RWPE2 (cell line): ENCODE results near the gene CAPN9.

ENCODE experiments used
- ATAC-seq: fragments of 200-7000 bp; cut with Tn5 transposase; 3 replicates; pipeline ENCODE4 v1.9.1; 2021; ENCODE audit warnings: low read depth
- DNase-seq: peaks from one replicate; pipeline ENCODE4 v3.0.0-alpha.2; 2020; ENCODE audit warnings: low spot score
- H3K27ac ChIP-seq: fragments of 450-650 bp; 2 replicates; pipeline ENCODE4 v1.5.1; 2017; ENCODE audit warnings: mild to moderate bottlenecking; ENCODE audit not compliant: poor library complexity, severe bottlenecking
- H3K27me3 ChIP-seq: fragments of 250-450 bp; sonication (Bioruptor Pico); 2 replicates; pipeline ENCODE4 v1.5.1; 2021; ENCODE audit warnings: mild to moderate bottlenecking, moderate library complexity; ENCODE audit not compliant: insufficient read depth, poor library complexity, severe bottlenecking
- H3K36me3 ChIP-seq: fragments of 250-450 bp; sonication (Bioruptor Pico); 2 replicates; pipeline ENCODE4 v1.5.1; 2020; ENCODE audit warnings: low read depth, mild to moderate bottlenecking, moderate library complexity
- H3K4me1 ChIP-seq: fragments of 250-450 bp; sonication (Bioruptor Pico); 2 replicates; pipeline ENCODE4 v1.5.1; 2021; ENCODE audit warnings: mild to moderate bottlenecking, moderate library complexity; ENCODE audit not compliant: insufficient read depth, poor library complexity, severe bottlenecking
- H3K4me3 ChIP-seq: fragments of 250-450 bp; sonication (Bioruptor Pico); 2 replicates; pipeline ENCODE4 v1.5.1; 2021; ENCODE audit warnings: mild to moderate bottlenecking, moderate library complexity; ENCODE audit not compliant: severe bottlenecking
- H3K9me3 ChIP-seq: fragments of 250-450 bp; sonication (Bioruptor Pico); 2 replicates; pipeline ENCODE4 v1.5.1; 2021; ENCODE audit warnings: mild to moderate bottlenecking, moderate library complexity; ENCODE audit not compliant: severe bottlenecking
- CTCF ChIP-seq: fragments of 450-650 bp; IDR thresholded peaks from one replicate; pipeline ENCODE4 v1.5.1; 2017; ENCODE audit warnings: mild to moderate bottlenecking, moderate library complexity; ENCODE audit not compliant: poor library complexity, severe bottlenecking

Gene CAPN9

DNA sequence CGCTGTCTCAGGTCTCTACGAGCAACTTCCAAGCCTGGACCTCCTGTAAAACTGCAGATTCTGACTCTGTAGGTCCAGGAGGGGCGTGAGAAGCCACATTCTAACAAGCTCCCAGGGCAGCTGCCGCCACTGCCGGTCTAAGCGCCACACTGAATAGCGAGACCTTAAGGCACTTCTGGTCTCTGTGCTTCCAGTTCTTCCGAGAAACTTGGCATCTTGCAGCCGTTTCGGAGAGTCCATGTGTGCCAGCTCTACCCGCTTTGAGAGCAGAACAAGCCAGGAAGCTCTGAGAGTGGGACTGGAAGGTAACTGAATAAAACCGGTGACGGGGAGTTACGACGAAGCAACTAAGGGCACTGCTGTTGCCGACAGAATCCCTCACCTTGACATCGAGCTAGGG lies 45.8 kb upstream of the CAPN9 start:
- no peak for TF ChIP-seq CTCF
- Histone ChIP-seq H3K4me1 (no peaks in the 10 kb centered on the region), H3K27ac (no peak overlapping the region), H3K9me3 (no peaks in the 10 kb centered on the region), H3K36me3 (no peaks in the 10 kb centered on the region), H3K27me3 (no peaks in the 10 kb centered on the region), H3K4me3 (no peak overlapping the region)
- ATAC-seq (no peak), DNase-seq (no peak)

DNA sequence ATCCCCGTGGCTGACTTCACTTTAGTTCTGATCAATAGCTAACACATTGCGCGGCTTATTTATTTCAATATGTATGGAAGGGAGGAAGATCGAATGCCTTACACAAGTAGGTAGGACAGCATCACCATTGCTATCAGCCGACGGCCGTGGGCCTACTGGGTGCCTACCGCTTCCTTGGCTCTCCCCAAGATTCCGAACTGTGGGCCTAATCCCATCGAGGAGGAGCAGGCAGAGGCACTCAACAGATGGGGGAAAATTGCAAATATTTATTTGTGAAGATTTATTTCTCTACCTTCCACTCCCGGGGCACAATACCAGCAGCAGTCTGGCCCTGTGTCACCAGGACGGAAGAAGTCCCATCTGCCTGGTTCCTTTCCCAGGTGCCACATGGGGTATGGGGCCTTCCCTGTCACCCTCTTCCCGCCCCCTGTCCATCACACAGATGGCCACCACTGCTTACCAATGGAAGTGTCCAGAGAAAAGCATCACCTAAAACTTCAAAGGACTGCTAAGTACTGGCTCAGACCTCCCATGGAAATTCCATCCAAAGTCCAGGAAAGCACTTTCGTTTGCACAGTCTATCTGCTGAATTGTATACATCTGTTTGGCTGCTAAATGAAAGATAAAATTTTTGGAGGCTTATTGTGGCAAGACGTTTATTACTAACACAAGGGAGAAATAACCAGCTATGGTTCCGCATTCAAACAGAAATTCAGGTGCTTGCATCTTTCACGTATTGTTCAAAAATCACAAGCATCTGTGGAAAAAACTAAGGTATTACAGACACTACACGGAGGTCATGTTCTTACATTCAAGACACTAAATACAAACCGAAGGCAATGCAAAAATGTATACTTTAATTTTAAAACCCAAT lies 45.1 kb upstream of the CAPN9 start:
- TF ChIP-seq CTCF, result no peak
- no peak overlapping the region for H3K27ac ChIP-seq
- H3K9me3 ChIP-seq, result no peaks in the 10 kb centered on the region
- H3K27me3 ChIP-seq, result no peaks in the 10 kb centered on the region
- no peaks in the 10 kb centered on the region for H3K4me1 ChIP-seq
- DNase-seq (no peak), ATAC-seq (no peak)
- no peaks in the 10 kb centered on the region for H3K36me3 ChIP-seq
- no peak overlapping the region for H3K4me3 ChIP-seq

- no peak for TF ChIP-seq CTCF
- Histone ChIP-seq H3K27me3 (no peaks in the 10 kb centered on the region), H3K27ac (no peak overlapping the region), H3K36me3 (no peaks in the 10 kb centered on the region), H3K4me1 (no peaks in the 10 kb centered on the region), H3K9me3 (no peaks in the 10 kb centered on the region), H3K4me3 (no peak overlapping the region)
- DNase-seq (no peak), ATAC-seq (no peak)
Observed at GRCh38 chr1:230702934-230703678, 44.1 kb upstream of the CAPN9 start.

GRCh38 chr1:230703679-230704385 lies 43.4 kb upstream of the CAPN9 start:
- no peak for TF ChIP-seq CTCF
- DNase-seq, result no peak
- no peaks in the 10 kb centered on the region for H3K4me1 ChIP-seq
- H3K27me3 ChIP-seq, result no peaks in the 10 kb centered on the region
- no peak for ATAC-seq
- H3K36me3 ChIP-seq, result no peaks in the 10 kb centered on the region
- H3K9me3 ChIP-seq, result no peaks in the 10 kb centered on the region
- no peak overlapping the region for H3K4me3 ChIP-seq
- H3K27ac ChIP-seq, result no peak overlapping the region
